Mucosa of gallbladder (tissue), 1 donor: ENCODE data around the gene BICD2. TPM values are rescaled to one million over a fixed set of nuclear protein-coding genes. Genes with fewer than 3 reads are reported as not detected.

Source experiments
- DNase-seq: peaks from one replicate; pipeline ENCODE4 v3.0.0-alpha.2; 2020; ENCODE audit warnings: low spot score
- total RNA-seq: library from RNA; stranded (reverse); gene quantifications from one replicate; pipeline ENCODE4 v1.2.1, GENCODE V29; 2021
- donor health status: DM: no; HTN: no; CAD: no.

The BICD2 gene
- total RNA-seq, 1 donor from 2014 or later, result 26.9 TPM

- no peak for DNase-seq
Measured at GRCh38 chr9:92727716-92728700, 36.6 kb downstream of the BICD2 start.

- DNase-seq, result no peak
Measured at GRCh38 chr9:92726971-92727715, 37.5 kb downstream of the BICD2 start.

DNA sequence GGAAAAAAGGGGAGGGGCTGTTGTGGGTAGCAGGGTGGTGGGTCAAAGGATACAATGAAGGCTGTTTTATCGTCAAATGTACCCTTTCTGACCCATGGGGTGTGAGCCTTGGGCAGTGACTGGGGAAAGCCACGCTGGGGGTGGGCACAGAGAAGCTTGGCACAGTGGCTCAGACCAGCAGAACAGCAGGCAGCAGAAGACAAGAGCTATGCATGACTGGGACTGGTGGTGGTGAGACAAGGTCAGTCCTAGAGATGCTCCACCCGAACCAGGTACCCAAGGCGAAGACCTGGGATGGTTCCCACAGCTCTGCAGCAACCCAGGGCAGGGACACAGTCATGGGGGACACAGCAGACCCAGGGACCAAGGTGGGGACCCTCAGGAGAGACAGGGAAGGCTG, 38.3 kb downstream of the BICD2 start:
- no peak for DNase-seq

- DNase-seq, result no peak
Measured at GRCh38 chr9:92725766-92726165, 38.9 kb downstream of the BICD2 start.

GRCh38 chr9:92725266-92725545, 39.4 kb downstream of the BICD2 start:
- no peak for DNase-seq

- DNase-seq, result no peak
Measured at GRCh38 chr9:92724528-92725265, 39.9 kb downstream of the BICD2 start.

DNA sequence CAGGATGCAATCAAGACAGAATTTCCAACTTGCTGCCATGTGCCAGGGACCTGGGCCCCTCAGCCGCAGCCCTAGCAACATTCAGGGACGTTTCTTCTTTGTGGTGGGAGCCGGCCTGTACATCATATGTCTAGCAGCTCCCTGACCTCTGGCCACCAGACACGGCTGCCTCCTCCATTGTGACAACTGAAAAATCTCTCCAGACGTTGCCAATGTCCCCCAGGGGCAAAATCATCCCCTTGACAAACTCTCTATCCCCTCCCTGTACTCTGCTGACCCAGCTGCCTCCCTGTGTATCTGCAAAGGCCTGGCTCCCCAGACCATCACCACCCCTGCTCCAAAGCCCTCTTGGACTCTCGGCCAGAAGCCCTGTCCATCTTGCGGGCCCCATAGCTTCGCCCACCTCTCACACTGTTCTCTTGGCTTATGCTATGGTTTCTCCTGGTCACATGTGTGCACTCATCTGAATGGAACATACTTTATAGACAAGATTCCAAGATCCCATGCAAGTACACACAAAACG, 40.8 kb downstream of the BICD2 start:
- DNase-seq, result no peak

- no peak for DNase-seq
Measured at GRCh38 chr9:92723299-92723625, 41.4 kb downstream of the BICD2 start.

DNA sequence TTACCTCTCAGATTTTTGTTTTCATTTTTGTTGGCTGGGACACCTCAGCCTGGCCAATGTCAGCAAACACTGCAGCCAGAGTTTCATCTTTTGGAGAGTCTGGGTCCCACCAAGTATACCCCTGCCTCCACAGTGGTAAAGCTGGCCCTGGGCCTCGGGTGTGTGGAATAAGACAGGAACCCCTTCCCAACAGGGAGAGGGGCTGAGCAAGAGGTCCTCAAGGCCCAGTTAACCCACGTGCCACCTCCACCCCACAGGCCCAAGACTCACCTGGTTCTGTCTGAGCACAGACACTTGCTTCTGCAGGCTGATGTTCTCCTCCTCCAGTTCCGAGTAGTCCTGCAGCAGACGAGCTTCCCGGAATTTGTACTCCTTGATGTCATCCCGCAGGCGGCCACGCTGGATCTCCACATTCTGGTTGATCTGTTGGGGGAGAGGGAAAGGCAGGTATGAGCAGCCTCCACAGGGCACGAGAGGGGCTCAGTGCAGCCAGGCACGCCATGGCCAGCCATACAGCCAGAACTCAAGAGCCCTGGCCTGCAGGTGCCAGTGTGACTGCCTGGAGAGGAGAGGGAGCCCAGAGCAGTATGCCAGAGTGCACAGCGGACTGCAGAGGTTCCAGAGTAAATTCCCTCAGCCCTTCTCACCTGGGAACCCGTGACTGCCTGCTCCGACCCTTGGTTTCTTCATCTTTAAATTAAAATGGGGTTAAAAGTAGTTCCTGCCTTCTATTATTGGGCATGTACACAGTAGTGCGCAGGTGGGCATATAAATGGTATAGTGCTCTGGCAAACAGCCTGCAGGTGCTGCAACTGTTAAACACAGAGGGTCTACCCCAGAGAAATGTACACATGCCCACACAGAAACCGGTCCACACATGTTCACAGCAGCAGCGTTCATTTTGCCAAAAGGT, 42.0 kb downstream of the BICD2 start:
- DNase-seq, result no peak

DNA sequence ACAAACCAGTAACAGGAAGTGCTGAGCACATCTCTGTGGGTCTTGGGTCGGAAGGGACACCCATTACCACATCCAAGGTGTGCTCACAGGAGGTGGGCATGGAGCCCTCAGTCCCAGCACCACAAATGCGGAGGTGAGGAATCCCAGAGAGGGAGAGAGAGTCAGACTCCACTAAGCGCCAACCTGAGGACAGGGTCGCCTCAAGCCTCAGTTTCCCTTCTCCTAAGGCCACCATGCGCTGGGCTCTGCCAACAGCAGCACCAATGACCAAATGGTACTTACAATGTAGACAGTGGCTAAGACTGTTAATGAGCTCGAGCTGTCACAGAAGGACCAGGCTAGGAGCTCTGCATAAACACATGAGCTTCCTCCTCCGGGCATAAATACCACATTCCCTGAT, 43.1 kb downstream of the BICD2 start:
- no peak for DNase-seq

GRCh38 chr9:92720807-92721535, 43.7 kb downstream of the BICD2 start:
- peak; percentile 8 for DNase-seq

DNA sequence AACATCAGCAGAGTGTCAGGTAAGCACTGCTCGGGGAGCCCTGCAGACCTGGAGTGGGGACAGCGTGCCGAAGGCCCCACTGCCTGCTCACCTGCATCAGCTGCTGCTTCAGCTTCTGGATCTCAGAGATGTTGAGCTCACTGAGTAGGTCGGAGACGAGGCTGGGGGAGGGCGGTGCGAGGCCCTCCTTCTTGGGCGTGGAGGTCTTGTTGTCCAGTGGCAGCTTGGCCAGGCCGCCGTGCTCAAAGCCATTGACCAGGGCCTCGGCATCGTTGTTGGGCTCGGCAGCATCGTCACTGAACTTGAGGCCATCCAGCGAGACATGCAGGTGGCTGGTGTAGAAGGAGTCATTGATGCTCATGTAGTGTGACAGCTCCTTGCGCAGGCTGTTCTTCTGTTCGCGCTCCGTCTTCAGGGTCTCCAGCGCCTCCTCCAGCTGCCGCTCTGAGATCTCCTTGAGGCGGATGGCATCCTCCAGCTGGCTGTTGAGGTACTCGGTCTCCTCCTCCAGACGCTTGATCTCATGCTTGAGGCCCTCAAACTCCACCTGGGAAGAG, 44.3 kb downstream of the BICD2 start:
- DNase-seq, result no peak

DNA sequence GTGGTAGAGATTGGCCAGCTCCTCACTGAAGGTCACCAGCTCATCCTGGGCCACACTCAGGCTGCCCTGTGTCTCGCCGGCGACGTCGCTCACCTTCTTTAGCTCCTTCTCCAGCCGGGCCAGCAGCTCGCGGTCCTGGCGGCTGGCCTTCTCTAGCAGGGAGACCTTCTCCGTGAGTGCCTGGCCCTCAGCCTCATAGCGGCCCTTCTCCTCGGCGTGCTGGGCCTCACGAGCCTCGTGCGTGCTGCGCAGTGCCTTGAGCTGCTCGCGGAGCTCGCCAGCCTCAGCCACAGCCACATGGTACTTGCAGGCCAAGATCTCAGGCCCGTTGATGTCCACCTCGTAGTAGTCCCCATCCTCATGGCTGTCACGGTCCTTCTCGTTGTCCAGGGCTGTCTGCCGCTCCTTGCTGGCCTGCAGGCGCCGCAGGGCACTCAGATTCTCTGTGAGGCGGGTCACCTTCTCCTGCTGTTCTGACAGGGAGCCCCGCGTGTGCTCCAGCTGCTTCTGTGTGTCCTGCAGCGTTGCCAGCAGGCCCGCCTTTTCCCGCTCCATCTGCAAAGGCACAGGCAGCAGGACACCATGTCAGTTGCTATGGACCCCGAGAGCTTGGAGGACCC, 45.5 kb downstream of the BICD2 start:
- no peak for DNase-seq

- DNase-seq, result no peak
Measured at GRCh38 chr9:92718086-92719001, 46.3 kb downstream of the BICD2 start.

DNA sequence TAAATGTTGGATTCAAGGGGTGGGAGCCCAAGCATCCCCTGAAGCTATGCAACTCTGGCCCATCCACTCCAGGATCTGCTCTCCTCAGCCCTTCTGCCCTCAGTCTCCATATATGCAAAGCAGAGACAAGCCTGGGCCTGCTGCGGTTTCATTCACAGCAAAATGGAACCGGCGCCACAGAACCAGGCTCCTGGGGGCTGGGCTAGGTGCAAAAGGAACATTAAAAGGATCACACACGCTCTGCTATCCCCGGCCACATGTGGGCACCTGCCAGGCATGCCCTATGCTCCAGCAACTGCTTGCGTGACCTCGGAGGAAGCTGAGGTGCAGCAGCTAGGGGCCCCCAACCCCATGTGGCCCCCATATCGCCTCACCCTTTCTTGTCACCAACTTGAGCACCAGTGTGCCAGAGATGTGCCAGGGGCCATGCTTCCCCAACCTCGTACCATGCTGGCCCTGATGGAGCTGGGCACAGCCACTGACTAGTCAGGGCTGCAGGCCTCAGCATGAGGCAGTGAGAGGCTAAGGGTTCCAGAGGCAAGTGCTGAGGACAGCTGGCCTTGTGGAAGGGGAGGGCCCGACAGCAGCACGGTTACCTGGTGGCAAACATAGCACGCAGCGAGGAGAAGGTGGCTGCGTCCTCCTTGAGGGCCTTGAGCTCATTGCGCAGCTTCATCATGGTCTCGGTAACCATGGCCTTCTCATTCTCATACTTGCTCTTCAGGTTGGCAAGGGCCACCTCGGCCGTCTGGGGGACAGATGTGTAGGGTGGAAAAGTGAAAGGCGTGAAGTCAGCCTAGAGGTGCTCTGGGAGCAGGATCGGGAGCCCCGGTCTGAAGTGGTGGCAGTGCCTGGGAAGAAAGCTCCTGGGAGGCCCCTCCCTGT, 47.2 kb downstream of the BICD2 start:
- DNase-seq, result no peak

- peak; percentile 51 for DNase-seq
Measured at GRCh38 chr9:92716557-92716956, 48.1 kb downstream of the BICD2 start.

DNA sequence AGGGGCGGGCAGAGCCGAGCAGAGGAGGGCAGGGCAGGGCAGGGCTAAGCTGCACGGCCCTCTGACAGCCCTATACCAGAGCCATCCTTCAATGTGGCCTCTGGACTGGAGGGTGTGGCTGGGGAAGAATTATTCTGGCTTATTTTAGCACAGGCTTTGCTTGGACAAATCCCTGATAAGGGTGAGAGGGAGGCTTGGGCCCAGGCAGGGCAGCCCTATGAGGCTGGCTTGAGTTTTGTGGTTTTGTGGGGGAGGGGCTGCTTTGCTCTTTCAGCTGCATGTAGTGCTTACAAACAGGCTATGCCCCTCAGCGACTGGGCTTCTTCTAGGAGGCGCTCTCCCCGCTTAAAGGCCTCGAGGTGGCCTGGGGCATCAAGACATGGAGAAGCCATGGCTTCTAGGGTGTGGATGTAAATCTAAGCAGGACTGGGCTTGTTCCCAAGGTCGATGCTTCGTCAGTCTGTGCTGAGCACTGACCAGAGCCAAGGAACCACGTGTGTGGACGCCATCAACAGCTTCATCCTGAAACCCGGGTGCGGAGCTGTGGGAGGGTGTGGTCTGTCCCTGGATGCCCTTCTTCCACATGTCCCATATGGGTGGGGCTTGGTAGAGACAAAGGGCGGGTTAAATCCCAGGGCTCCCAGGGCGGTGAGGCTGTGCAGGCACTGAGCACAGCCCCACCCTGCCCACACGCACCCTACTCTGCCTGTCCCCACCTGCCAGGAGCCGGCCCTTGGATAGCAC, 49.0 kb downstream of the BICD2 start:
- DNase-seq, result no peak
